HCT116 (cell line): ENCODE measurements around the gene LINGO3. TPM values are rescaled to one million over a fixed set of nuclear protein-coding genes. Genes with fewer than 3 reads are reported as not detected.

Source experiments
- ATAC-seq: fragments of 200-7000 bp; cut with Tn5 transposase; 2 replicates; pipeline ENCODE4 v1.9.1; 2020; ENCODE audit warnings: mild to moderate bottlenecking, moderate library complexity
- BruUV-seq: library from RNA; stranded (reverse); fragments of 400-500 nt; replicated peaks from 2 replicates; lab custom pipeline; 2021; lab: Mats Ljungman, UMichigan
- CTCF ChIA-PET: fragments of 300-600 bp; sonication (Branson Sonifier 250); formaldehyde crosslinking; loops from one replicate; lab custom pipeline; 2021; ENCODE audit warnings: antibody characterized with exemption; lab: Charles Lee
- POLR2A ChIA-PET: fragments of 300-600, 350-600 bp; sonication (Branson Sonifier 250); formaldehyde crosslinking; loops from one replicate; lab custom pipeline; 2021; ENCODE audit warnings: antibody characterized with exemption; lab: Charles Lee
- RAD21 ChIA-PET, 2 experiments: fragments of 300-600 bp; sonication (Branson Sonifier 250); formaldehyde crosslinking; loops; one replicate each; lab custom pipeline; 2023; ENCODE audit warnings: low total read pairs in 2 of 2; ENCODE audit not compliant: uncharacterized antibody in 2 of 2, unreplicated experiment in 2 of 2, low non-redundant PET in 1 of 2; lab: Charles Lee
- DNase-seq: peaks from one replicate; pipeline ENCODE4 v3.0.0-alpha.2; 2010; ENCODE audit warnings: low read depth, low spot score
- H2AFZ ChIP-seq: fragments of 200-600 bp; shearing (Covaris generic), sonication (generic); 2 replicates; pipeline ENCODE4 v1.6.1; 2017; ENCODE audit warnings: low read depth, mixed run types, mixed read lengths, antibody characterized with exemption, low read length; ENCODE audit not compliant: poor library complexity, severe bottlenecking
- H3K27ac ChIP-seq: 2 replicates; pipeline ENCODE4 v1.5.1; 2012; ENCODE audit warnings: low read depth, low read length
- H3K27me3 ChIP-seq: fragments of 200-600 bp; sonication (generic); 2 replicates; pipeline ENCODE4 v1.6.1; 2016; ENCODE audit warnings: mixed run types, low read length, mixed read lengths; ENCODE audit not compliant: insufficient read depth
- H3K36me3 ChIP-seq, 2 experiments: fragments of 200-500 bp in 1 of 2; fragments of 200-600 bp in 1 of 2; sonication (Bioruptor generic) in 1 of 2; sonication (generic) in 1 of 2; 2 replicates each; pipeline versions ENCODE4 v1.5.1 to v1.6.1; 2014 to 2016; ENCODE audit warnings: low read length in 2 of 2, inconsistent platforms in 1 of 2, mixed read lengths in 1 of 2, mixed run types in 1 of 2; ENCODE audit not compliant: insufficient read depth in 2 of 2, control insufficient read depth in 1 of 2
- H3K4me1 ChIP-seq, 2 experiments: fragments of 200-600 bp in 1 of 2; sonication (generic) in 1 of 2; 2 replicates each; pipeline versions ENCODE4 v1.5.1 to v1.6.1; 2012 to 2017; ENCODE audit warnings: low read length in 2 of 2, inconsistent platforms in 1 of 2, mild to moderate bottlenecking in 1 of 2, mixed read lengths in 1 of 2, mixed run types in 1 of 2, moderate library complexity in 1 of 2; ENCODE audit not compliant: insufficient read depth in 2 of 2, control insufficient read depth in 1 of 2
- H3K4me2 ChIP-seq: fragments of 200-600 bp; sonication (generic); 2 replicates; pipeline ENCODE4 v1.6.1; 2017; ENCODE audit warnings: mixed run types, low read length, mixed read lengths
- H3K4me3 ChIP-seq, 2 experiments: fragments of 200-600 bp in 1 of 2; sonication (generic) in 1 of 2; replicated peaks in 1 of 2; 2 replicates each; pipeline ENCODE4 v1.5.1; 2011 to 2016; ENCODE audit warnings: low read length in 2 of 2, control low read depth in 1 of 2, low read depth in 1 of 2, mild to moderate bottlenecking in 1 of 2, mixed read lengths in 1 of 2, mixed run types in 1 of 2
- H3K79me2 ChIP-seq: fragments of 200-600 bp; sonication (generic); 2 replicates; pipeline ENCODE4 v1.6.1; 2017; ENCODE audit warnings: mild to moderate bottlenecking, mixed run types, low read length, moderate library complexity, mixed read lengths; ENCODE audit not compliant: insufficient read depth
- H3K9ac ChIP-seq: fragments of 200-600 bp; sonication (generic); 2 replicates; pipeline ENCODE4 v1.6.1; 2016; ENCODE audit warnings: low read length, mixed read lengths
- H3K9me2 ChIP-seq: fragments of 200-600 bp; sonication (generic), shearing (Covaris generic); 2 replicates; pipeline ENCODE4 v1.6.1; 2017; ENCODE audit warnings: mixed run types, mild to moderate bottlenecking, moderate library complexity; ENCODE audit not compliant: insufficient read depth
- H3K9me3 ChIP-seq, 2 experiments: fragments of 200-500 bp in 1 of 2; fragments of 200-600 bp in 1 of 2; sonication (Bioruptor generic) in 1 of 2; sonication (generic) in 1 of 2; 2 replicates each; pipeline ENCODE4 v1.6.1; 2014 to 2017; ENCODE audit warnings: low read length in 2 of 2, mixed read lengths in 2 of 2, inconsistent platforms in 1 of 2, low read depth in 1 of 2, mild to moderate bottlenecking in 1 of 2, mixed run types in 1 of 2, moderate library complexity in 1 of 2; ENCODE audit not compliant: control insufficient read depth in 1 of 2, insufficient read depth in 1 of 2
- H4K20me1 ChIP-seq: fragments of 200-600 bp; sonication (generic), shearing (Covaris generic); 2 replicates; pipeline ENCODE4 v1.6.1; 2017; ENCODE audit warnings: mixed run types, mild to moderate bottlenecking, moderate library complexity; ENCODE audit not compliant: insufficient read depth
- ATF3 ChIP-seq: IDR thresholded peaks from 2 replicates; pipeline ENCODE4 v1.6.1; 2012
- CTCF ChIP-seq, 3 experiments: fragments of 200-600 bp in 1 of 3; sonication (generic) in 1 of 3; IDR thresholded peaks in 2 of 3; conservative IDR thresholded peaks in 1 of 3; 2 replicates each; pipeline ENCODE4 v1.5.1; 2012 to 2017; ENCODE audit warnings: low read depth in 2 of 3, low read length in 2 of 3, antibody characterized with exemption in 1 of 3, borderline replicate concordance in 1 of 3, control low read depth in 1 of 3, mild to moderate bottlenecking in 1 of 3, mixed read lengths in 1 of 3, mixed run types in 1 of 3, moderate library complexity in 1 of 3; ENCODE audit not compliant: insufficient read depth in 1 of 3
- EZH2phosphoT487 ChIP-seq: fragments of 200-600 bp; IDR thresholded peaks from 2 replicates; pipeline ENCODE4 v1.6.1; 2018; ENCODE audit warnings: antibody characterized with exemption, borderline replicate concordance
- RAD21 ChIP-seq: IDR thresholded peaks from 2 replicates; pipeline ENCODE4 v1.6.1; 2012; ENCODE audit warnings: low read depth, mild to moderate bottlenecking
- YY1 ChIP-seq: IDR thresholded peaks from 2 replicates; pipeline ENCODE4 v1.6.1; 2011; ENCODE audit warnings: low read length, low read depth, moderate library complexity, mild to moderate bottlenecking; ENCODE audit not compliant: insufficient replicate concordance; ENCODE audit errors: extremely low read depth
- ZBTB33 ChIP-seq: IDR thresholded peaks from 2 replicates; pipeline ENCODE4 v1.6.1; 2011; ENCODE audit warnings: mild to moderate bottlenecking, low read length, moderate library complexity; ENCODE audit not compliant: insufficient replicate concordance; ENCODE audit errors: extremely low read depth
- intact Hi-C: fragments of 100-400 bp; cut with micrococcal nuclease; formaldehyde crosslinking; loops from 2 replicates; pipeline ENCODE4 v1.10.0; 2022
- total RNA-seq: library from RNA; stranded (reverse); gene quantifications from one replicate; pipeline ENCODE4 v1.2.1, GENCODE V29; 2021; ENCODE audit not compliant: unreplicated experiment

LINGO3 gene
- total RNA-seq, 1 experiment from 2014 or later, result not detected

- CTCF ChIA-PET, result no interaction called here
- Histone ChIP-seq H3K9ac (no peak overlapping the region), H3K27ac (no peak overlapping the region), H3K79me2 (peaks cover 39% of the 10 kb centered on the region), H3K36me3 (no peaks in the 10 kb centered on the region), H3K4me2 (no peak overlapping the region), H3K9me3 (peaks cover 0 to 11% of the 10 kb centered on the region in 2 experiments; a peak in 1 of 4 replicates), H3K9me2 (no peaks in the 10 kb centered on the region), H3K27me3 (no peaks in the 10 kb centered on the region), H3K4me3 (no peak overlapping the region), H2AFZ (no peak overlapping the region), H4K20me1 (no peaks in the 10 kb centered on the region; the same call in 1 of the 2 replicates), H3K4me1 (no peaks in the 10 kb centered on the region)
- no TSS peak for BruUV-seq
- DNase-seq, result no peak
- POLR2A ChIA-PET, result no interaction called here
- TF ChIP-seq ZBTB33 (no peak), RAD21 (no peak), CTCF (IDR thresholded peaks at IDR 0.05 in 2 of 3, conservative IDR thresholded peaks at IDR 0.05 in 1 of 3; ENCODE audit: borderline replicate concordance in 1 of 3, insufficient read depth in 1 of 3, low read depth in 2 of 3, low read length in 2 of 3) (peak in 1 of 3 experiments; percentile 23; a peak in 2 of 6 replicates), EZH2phosphoT487 (no peak), ATF3 (no peak), YY1 (no peak)
- ATAC-seq, result peak; percentile 71
- intact Hi-C loops, result no loop called here
- RAD21 ChIA-PET, result no interaction called here
Observed at GRCh38 chr19:2337329-2337707, 29.4 kb upstream of the LINGO3 start.
